Glutamatergic neuron (in vitro differentiated cells): ENCODE data around the gene ACSBG1. TPM values are rescaled to one million over a fixed set of nuclear protein-coding genes. Genes with fewer than 3 reads are reported as not detected.

ENCODE experiments used
- DNase-seq: peaks from one replicate; pipeline ENCODE4 v3.0.0; 2022
- H3K27ac Mint-ChIP-seq: one replicate; pipeline ENCODE4 v1.8.0; 2020; ENCODE audit warnings: mild to moderate bottlenecking, mixed read lengths, inconsistent platforms; ENCODE audit not compliant: unreplicated experiment
- H3K27me3 Mint-ChIP-seq: one replicate; pipeline ENCODE4 v1.8.0; 2020; ENCODE audit warnings: mild to moderate bottlenecking, moderate library complexity, mixed read lengths, inconsistent platforms; ENCODE audit not compliant: unreplicated experiment
- H3K36me3 Mint-ChIP-seq: one replicate; pipeline ENCODE4 v1.8.0; 2020; ENCODE audit warnings: mild to moderate bottlenecking, mixed read lengths, inconsistent platforms; ENCODE audit not compliant: unreplicated experiment
- H3K4me1 Mint-ChIP-seq: one replicate; pipeline ENCODE4 v1.8.0; 2020; ENCODE audit warnings: mild to moderate bottlenecking, low read depth, mixed read lengths, inconsistent platforms; ENCODE audit not compliant: unreplicated experiment
- H3K4me3 Mint-ChIP-seq: one replicate; pipeline ENCODE4 v1.8.0; 2020; ENCODE audit warnings: mild to moderate bottlenecking, mixed read lengths, inconsistent platforms; ENCODE audit not compliant: unreplicated experiment
- H3K9me3 Mint-ChIP-seq: one replicate; pipeline ENCODE4 v1.8.0; 2020; ENCODE audit warnings: mild to moderate bottlenecking, moderate library complexity, mixed read lengths, inconsistent platforms; ENCODE audit not compliant: unreplicated experiment
- CTCF ChIP-seq: fragments of 200-600 bp; sonication (generic); IDR thresholded peaks from one replicate; pipeline ENCODE4 v1.5.0; 2021; ENCODE audit not compliant: partially characterized antibody, unreplicated experiment
- total RNA-seq: library from RNA; stranded (reverse); fragmentation: NEBNext Ultra II Directional; extraction: Animal tissue kit (Norgen Biotek cat#: 25700); gene quantifications from one replicate; pipeline ENCODE4 v1.2.1, GENCODE V29; 2021; ENCODE audit not compliant: unreplicated experiment

Gene ACSBG1
- total RNA-seq, 1 donor from 2014 or later: not detected

- DNase-seq: no peak
- Mint-ChIP-seq H3K4me3 (no peak overlapping the region), H3K36me3 (no peaks in the 10 kb centered on the region), H3K27ac (no peak overlapping the region), H3K4me1 (peaks cover 15% of the 10 kb centered on the region), H3K27me3 (peaks cover 7% of the 10 kb centered on the region), H3K9me3 (peaks cover 3% of the 10 kb centered on the region)
- no peak for TF ChIP-seq CTCF
Measured at GRCh38 chr15:78205337-78205736, 29.0 kb downstream of the ACSBG1 start.

- no peak overlapping the region for H3K27ac Mint-ChIP-seq
- H3K36me3 Mint-ChIP-seq: no peaks in the 10 kb centered on the region
- H3K27me3 Mint-ChIP-seq: peaks cover 3% of the 10 kb centered on the region
- DNase-seq: no peak
- TF ChIP-seq CTCF: no peak
- peaks cover 15% of the 10 kb centered on the region for H3K4me1 Mint-ChIP-seq
- peaks cover 3% of the 10 kb centered on the region for H3K9me3 Mint-ChIP-seq
- H3K4me3 Mint-ChIP-seq: no peak overlapping the region
Measured at GRCh38 chr15:78204351-78205309, 29.7 kb downstream of the ACSBG1 start.

DNA sequence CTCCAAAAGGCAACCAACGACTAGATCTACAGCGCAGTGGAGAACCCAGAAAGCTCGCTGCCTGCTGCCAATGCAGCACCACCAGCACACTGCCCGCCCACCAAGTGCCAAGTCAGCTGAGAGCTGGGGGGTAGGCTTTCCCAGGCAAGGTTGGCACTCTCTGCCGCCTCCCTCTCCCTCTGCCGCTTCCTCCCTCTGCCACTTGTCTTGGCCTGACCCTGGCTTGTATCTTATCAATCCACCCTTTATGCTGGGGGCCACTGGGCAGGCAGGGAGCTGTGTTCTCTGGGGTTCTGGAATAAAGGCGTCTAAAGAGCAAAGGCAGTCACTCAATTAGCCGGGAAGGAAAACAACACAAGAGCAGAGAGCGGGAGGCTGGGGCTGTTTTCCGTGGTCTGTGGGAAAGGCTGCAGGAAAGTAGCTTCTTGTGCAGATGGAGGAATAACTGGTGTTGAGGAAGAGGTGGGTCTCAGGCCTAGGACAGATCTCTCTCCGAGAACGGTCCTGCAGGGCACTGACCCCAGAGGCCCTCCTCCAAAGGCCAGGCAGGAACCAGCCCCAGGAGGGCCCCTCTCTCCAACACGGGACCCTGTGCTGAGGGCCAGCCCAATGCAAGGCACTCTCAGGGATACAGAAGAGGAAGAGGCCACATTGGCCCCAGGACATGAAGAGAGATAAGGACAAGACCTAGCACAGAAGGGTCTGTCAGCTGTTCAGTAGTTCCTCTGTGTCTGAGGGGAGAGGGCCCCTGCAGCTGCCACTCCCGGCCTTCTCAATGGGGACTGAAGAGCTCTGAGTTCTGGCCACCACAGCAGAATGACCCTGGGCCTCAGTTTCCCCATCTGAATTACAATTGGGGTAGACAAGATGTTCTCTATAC lies 30.8 kb downstream of the ACSBG1 start:
- H3K9me3 Mint-ChIP-seq: peaks cover 3% of the 10 kb centered on the region
- H3K27ac Mint-ChIP-seq: no peak overlapping the region
- peaks cover 3% of the 10 kb centered on the region for H3K27me3 Mint-ChIP-seq
- H3K4me1 Mint-ChIP-seq: peaks cover 15% of the 10 kb centered on the region
- no peak for TF ChIP-seq CTCF
- no peak for DNase-seq
- no peak overlapping the region for H3K4me3 Mint-ChIP-seq
- no peaks in the 10 kb centered on the region for H3K36me3 Mint-ChIP-seq

GRCh38 chr15:78201281-78202190 lies 32.8 kb downstream of the ACSBG1 start:
- no peak for TF ChIP-seq CTCF
- Mint-ChIP-seq H3K27ac (no peak overlapping the region), H3K4me3 (no peak overlapping the region), H3K36me3 (no peaks in the 10 kb centered on the region), H3K27me3 (peaks cover 3% of the 10 kb centered on the region), H3K4me1 (peaks cover 8% of the 10 kb centered on the region), H3K9me3 (no peaks in the 10 kb centered on the region)
- no peak for DNase-seq
